Fibroblast of skin of back (primary cell): ENCODE results near the gene HYDIN.
"Not testable (repeated sequence)": the region's sequence is repeated elsewhere in the genome, so short reads cannot be mapped to it uniquely, and the experiment has no call there.

Experiments
- DNase-seq: peaks from one replicate; pipeline ENCODE4 v3.0.0-alpha.2; 2013

Gene HYDIN

DNA sequence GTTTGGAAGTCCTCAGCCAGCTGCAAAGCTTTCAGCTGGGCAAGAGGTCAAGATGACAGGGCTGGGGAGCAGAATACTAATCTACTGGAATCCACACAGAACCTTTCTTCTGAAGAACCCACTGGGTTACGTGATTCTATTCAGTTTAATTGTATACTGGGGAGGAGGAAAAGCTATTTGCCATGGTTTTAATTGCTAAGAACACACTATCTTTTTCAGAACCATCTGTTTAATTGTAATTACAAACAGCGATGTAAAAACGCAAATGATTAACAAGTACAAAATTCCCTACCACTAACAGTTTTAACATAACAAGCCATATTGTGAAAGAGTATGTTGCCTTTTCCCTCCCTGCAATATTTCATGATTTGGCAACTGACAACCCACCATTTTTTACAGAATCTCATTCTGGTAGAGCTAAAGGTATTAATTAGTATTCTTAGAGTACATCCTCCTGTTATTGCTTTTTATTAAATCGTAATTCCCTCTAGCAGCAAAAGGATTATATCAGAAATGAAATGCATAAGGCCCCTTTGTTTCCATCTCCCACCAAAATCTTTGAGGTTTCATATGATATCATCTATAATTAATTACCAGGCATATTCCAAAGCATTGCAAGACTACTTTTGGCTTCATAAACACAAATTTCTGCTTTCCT lies 12.1 kb downstream of the HYDIN start:
- no peak for DNase-seq

DNA sequence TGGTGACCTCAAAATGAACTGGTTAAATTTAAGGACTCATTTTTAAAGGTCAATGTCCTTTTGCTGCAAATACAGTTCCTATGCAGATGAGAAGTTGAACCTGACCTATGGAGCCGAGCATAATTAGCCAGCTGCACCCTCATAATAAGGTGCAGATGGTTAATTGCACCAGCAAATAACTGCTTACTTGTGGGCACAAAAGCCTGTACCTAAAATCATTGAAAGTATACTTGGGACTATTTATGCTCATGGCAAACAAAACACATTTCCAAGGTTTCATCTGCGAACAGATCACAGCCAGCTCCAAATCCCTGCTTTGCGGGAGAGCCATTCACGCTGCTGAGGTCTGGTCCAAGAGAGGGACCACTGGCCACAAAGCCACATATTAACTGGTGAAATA lies 13.0 kb downstream of the HYDIN start:
- DNase-seq: no peak

DNA sequence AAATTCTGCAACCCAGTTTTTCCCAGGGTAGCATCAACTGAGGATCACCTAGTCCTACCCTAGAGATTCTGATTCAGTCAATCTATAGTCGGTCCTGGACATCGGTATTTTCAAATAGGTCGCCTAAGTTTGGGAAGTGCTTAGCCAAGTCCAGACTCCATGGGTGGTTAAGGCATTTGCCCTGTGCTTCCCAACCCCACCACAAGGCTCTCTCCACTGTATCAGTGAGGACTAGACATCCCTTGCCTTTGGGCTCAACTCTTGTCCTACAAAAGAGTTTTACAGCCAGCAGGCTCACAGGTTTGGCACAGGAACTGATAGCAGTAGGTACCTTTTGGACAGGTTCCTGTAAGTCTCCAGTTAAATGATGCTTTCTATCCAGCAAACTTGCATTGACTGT lies 13.8 kb downstream of the HYDIN start:
- no peak for DNase-seq

DNA sequence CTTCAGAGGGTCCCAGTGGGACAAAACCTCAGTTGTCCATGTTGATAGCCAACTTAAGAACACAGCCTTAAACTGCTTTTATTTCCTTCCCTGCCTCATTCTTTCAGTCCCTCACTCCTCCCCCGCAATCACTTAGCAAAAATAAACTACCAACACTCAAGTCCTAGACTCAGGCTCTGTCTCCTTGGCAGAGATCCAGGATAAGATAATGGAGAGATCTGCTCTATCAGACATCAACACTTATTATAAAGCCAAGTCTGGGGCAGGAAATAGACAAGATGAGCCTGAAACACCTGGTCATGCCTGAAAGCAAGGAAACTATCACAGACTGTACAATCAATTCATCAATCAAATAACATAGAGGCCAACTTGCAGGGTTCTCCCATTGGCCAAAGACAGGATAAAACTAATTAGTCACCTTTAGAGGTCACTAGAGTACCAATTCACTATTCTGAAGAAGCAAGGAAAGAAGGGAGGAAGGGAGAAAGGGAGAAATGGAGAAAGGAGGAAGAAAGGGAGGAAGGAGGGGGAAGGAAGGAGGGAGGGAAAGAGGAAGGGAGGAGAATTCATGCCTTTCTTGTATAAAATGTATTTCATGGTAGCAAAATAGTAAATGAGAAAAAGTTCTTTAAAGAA lies 15.7 kb downstream of the HYDIN start:
- no peak for DNase-seq

DNA sequence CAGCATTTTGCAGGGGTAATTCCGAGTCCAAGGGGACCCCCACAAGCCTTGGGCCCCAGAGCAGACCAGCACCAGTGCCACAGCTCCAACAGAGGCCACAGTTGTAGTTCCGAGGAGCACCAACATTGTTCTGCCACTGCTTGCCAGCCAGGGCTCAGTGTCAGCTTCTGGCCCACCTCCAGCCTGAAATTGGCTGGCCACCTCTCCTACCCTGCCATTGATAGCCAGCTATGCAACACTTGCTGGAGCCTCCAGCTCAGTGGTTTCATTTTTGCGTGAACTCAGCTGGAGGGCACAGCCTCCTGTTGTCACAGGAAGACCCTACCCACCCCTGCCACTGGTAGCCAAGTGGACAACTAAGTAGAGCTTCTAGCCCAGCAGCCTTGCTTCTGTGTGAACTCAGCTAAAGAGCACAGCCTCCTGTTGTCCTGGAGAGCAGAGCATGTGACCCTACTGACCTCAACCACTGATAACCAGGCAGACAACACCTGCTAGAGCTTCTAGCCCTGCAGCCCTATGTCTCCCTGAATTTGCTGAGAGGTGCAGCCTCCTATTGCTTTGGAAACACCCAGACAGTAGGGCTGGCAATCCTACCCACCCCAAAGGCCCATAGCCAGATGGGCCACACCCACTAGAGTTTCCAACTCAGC lies 24.9 kb downstream of the HYDIN start:
- DNase-seq: no peak

DNA sequence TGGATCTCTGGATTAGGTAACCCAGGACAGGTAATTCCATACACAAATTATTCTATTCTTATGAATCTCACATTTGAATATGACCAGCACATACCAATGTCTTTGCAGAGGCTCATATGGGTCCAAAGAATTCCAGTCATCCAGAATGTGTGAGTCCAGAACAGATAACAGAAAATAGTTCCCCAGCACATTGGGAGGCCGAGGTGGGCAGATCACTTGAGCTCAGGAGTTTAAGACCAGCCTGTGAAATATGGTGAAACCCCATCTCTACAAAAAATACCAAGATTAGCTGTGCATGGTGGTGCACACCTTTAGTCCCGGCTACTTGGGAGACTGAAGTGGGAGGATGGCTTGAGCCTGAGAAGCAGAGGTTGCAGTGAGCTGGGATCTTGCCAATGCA lies 26.9 kb downstream of the HYDIN start:
- no peak for DNase-seq

DNA sequence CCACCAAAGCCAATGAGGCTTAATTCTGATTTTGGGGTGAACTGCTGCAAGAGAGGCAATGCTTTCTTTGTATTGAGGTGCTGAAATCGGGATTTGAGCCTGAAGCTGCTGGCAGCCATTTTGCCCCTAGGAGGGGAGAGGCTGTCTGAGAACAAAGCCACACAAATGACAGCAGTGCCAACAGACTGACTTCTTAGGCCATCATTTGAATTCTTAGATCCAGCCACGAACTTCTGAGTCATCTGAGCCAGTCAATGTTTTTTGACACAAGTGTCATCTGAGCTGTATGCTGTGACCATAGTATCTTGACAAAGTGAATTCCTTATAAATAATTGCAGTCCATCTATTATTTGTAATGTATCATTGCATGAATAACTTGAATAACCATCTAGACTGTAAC lies 29.0 kb downstream of the HYDIN start:
- DNase-seq: no peak

DNA sequence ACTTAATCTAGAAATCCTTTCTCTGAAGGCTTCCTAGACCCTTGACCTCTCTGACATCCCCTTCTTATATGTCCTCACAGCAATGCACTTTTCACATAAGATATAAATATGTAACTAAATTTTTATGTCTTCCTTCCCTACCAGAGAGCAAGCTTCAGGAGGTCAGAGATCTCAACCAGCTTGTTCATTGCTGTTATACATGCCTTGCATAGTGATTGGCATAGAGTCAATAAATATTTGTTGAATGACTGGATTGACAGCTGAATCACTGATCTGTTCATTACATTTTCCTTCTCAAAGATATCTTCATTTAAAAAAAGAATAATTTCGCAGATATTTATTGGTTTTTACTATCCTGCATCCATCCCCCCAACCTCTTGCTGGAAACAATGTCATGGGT lies 29.5 kb downstream of the HYDIN start:
- no peak for DNase-seq

DNA sequence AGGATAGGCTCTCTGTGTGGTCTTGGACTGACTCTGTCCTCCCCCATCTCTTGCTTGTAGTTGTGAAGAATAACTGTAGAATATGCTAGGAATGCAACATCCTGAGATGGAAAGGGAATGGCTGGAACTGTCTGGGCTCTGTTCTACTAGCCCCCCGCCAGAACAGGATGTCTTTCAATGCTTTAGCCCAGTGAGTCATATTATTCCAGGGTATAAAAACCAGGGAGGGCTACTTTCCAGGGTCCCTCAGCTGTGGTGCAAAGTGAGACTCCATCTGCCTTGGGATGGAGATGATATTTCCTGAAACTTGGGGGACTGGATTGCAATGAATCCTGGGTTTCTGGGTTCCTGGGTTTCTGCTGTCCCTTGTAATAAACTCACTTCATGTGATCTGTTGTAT lies 32.1 kb downstream of the HYDIN start:
- DNase-seq: no peak

DNA sequence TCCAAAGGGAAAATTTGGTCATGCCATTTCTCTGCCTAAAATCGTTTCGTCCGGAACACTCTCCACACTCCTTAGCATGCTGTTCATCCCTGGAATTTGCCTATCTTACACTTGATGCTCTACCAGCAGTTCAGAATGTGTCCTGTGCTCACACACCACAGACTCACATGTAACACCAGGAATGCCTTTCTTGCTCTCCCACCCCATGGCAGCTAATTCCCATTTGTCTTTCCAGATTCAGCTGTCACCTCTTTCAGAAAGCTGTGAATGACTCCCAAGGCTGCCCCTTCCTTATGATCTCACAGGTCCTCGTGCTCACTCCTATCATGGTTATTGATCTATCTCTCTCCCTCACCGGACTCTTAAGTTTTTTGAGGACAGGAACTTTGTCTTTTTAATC lies 38.1 kb downstream of the HYDIN start:
- DNase-seq: no peak

DNA sequence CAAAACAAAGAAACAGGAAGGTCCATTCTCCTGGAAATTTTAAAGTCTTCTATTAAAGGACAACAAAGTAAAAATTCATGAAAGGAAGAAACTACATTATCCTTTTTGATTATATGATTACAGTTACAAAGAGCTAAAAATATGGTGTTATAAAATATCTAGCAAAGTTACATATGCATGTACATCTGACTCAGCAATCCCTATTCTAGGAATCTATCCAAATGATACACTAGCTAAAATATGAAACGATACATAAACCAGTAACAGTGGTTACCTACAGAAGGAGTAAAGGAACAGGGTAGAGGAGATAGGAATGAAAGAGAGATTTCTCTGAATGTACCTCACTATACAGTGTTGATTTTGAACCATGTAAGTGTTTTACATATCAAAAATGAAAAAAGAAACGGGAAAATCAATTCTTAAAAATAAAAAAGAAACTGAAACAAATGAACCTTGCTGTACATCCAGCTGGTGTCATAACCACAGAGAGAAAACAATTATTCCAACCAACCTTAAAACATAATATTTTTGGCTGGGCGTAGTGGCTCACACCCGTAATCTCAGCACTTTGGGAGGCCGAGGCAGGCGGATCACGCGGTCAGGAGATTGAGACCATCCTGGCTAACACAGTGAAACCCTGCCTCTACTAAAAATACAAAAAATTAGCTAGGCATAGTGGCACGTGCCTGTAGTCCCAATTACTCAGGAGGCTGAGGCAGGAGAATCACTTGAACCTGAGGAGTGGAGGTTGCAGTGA lies 41.4 kb downstream of the HYDIN start:
- no peak for DNase-seq

DNA sequence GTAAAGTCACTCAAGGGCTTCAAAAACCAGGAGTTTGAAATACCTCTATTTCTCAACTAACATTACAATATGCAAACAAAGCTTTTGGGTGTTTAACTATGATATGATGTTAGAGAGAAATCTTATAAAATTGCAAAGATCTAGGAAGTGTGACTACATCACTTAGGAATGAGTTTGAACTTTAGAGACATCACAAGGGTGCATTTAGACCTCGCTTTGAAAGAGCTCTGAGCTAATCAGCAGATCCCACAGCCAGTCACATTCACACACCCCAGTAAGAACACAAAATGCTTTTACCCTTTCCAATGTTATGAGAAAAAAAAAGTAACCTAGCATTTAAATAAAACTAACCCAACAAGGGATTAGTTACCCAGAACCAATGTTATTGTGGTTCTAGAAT lies 45.2 kb downstream of the HYDIN start:
- no peak for DNase-seq

DNA sequence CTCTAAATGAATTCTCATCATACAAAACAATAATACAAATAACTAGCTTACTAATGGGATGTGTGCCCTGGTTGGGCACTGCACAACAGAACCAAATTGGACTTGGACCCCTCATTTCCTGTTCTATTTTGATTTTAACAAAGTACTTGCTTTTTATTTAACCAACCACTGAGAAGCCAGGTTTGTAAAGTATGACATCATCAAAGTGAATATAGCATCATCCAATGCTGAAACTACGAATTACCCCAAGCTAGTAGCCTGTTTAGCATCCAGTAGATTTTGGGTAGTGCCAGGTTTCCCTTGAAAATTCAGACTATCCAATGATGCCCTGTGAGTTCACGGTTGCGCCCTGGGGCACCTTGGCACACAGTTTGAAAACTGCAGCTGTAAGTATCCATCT lies 51.0 kb downstream of the HYDIN start:
- no peak for DNase-seq

DNA sequence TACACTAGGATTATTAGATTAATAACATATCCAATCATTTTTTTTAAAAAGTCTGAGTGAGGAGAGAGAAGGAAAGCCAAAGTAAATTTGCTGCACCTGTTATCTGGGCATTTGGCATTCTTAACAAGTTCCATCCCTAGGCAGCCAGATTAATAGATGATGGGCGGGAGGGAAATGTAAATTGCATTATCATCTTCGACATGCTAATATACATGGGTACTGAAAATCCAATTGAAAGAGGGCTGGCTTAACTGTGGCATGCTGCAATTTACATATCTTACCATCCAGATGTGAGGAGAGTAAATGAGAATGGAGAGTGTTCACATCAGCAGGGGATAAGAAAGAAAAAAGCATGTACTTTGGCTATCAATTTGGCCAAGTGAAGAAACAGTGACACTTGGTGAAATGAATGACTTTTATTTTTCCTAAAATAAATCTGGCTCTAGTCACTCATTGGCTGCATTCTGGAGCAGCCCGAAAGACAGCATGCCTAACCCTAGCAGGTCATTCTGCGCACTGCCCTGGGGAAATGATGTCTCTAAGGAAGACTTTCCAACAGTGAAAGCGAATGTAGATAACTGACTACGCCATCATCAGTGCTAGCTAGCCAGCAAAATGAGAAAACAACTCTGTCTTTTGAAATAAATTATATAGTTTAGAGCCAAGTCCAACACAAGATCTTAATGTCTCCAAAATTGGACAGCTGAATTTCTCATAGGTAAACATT lies 57.9 kb downstream of the HYDIN start:
- no peak for DNase-seq

DNA sequence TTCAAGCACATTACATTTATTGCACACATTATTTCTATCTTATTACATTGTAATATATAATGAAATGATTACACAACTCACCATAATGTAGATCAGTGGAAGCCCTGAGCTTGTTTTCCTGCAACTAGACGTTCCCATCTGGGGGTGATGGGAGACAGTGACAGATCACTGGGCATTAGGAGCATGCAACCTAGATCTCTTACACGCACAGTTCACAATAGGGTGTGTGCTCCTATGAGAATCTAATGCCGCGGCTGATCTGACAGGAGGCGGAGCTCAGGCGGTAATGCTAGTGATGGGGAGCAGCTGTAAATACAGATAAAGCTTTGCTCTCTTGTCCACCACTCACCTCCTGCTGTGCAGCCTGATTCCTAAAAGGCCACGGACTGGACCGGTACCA lies 69.5 kb downstream of the HYDIN start:
- DNase-seq: not testable (repeated sequence)

DNA sequence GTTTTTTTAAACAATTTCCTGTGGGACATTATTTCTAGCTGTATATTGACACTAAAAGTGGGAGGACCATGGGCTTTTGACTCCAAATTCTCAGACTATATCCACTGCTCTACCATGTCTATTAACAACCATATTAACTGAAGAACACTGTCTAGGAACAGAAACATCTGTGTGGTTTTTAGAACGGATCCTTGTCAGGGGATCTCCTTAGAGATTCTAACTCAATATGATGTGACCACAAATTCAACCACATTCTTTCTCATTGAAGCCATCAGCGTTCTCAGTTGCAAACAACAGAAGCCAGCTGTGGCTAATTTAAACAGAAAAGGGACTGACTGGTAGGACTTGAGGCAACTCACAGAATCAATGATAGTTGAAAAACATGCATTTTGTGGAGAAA lies 73.2 kb downstream of the HYDIN start:
- not testable (repeated sequence) for DNase-seq

DNA sequence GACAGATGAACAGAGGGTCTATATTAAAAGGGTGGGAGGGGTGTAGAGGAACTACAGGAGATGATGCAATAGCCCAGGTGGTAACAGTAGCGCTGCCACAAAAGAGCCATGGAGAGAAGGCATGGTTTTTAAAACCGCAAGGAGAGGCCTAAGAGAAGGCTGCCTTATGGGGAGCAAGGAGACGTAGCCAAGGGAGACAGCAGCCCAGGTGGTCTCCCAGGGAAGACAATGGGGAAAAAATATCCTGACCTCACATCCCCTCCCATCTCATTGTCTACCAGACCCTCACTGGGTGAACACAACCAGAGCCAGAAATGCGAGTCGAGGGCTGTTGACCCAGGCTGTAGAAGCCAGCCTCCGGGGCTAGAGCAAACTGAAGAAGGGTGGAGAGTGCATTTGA lies 77.2 kb downstream of the HYDIN start:
- DNase-seq: not testable (repeated sequence)

DNA sequence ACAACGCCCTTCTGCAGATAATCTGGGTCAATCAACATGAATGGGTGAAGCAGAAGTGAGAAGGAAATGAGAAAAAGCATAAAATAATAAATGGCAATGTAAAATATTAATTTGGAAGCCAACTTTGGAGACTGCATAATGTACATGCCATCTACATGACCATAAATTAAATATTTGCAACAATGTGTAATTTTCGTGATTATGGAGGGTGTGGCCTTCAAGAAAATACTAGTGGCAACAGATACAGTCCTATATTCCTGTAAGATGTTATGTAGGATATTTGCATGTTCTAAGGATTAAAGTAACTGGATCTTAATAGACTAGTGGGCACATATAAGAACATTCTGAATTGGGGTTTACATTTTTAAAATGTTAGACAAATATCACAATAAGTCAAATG lies 78.9 kb downstream of the HYDIN start:
- not testable (repeated sequence) for DNase-seq

DNA sequence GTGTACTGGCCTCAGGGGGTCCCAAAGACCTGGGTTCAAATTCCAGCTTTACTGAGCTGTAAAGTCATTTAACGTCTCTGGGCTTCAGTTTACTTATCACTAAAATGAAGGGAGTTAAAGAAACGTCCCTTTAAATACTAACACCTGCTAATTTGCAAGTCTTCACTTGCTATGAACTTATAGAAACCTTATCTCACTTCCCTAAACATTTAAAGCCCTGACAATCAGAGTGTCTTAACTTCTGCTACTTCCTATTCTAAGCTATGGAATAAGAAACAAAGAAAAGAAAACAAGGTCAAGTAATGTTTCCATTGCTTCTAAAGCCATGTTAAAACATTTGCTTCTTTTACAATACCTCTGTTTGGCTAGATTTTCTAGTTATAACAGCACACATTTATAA lies 87.3 kb downstream of the HYDIN start:
- DNase-seq: not testable (repeated sequence)

DNA sequence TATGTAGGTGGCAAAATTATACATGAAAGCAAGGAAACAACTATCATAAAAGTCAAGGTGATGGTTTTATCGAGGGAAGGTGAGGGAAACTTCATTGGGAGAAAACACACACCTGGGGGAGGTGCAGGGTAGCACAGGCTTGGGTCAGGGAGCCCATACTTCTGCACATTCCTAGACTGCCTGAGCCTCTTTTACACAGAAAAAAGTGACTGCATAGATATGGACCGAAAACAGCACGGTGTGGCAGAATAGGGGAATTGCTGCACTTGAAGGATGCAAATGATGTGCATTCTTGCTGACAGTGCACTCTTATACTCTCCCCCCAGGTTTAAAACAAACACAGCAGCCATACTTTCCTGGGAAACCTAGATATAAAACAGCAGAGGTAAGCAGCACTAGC lies 120.0 kb downstream of the HYDIN start:
- not testable (repeated sequence) for DNase-seq

DNA sequence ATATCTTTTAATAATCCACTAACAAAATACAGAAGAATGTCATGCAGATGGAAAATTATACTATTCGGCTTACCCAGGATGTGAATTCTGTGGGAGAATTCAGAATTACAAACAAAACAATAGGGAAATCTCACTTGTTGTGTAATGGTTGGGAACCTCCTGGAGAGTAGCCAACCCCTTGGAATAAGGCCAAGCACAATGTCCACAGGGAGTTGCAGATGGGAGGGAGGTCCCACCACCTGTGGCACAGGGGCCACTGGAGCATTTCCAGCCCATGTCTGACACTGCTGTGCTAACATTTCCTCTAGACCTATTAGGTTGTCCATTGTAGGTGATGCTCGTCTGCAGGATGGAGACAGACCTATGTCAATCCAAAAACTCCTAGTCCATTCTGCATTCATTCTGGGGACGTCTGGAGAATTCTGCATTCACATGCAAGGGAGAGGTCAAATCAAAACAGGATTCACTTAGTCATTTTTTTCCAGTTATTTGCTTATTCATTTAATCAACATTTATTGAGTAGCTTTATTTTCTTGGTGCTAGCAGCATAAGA lies 120.8 kb downstream of the HYDIN start:
- DNase-seq: not testable (repeated sequence)

DNA sequence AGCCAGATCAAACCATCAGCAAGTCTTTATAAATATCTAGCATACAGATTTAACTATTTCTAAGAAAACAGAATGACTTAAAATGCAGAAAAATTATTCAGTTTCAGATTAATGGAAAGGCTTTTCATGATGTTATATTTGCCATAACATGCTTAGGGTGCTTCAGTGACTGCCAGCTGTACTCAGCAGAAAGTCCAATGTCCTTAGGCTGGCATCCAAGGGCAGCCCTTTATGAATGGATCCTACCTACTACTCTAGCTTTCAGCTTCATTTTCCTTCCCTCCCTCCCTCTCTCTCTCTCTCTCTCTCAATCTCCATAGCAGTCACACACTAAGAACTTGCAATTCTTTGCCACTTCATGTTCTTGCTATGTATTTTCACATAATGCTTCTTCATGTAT lies 124.6 kb downstream of the HYDIN start:
- DNase-seq: not testable (repeated sequence)
